Measurements from ENCODE around the gene SRL.

DNA sequence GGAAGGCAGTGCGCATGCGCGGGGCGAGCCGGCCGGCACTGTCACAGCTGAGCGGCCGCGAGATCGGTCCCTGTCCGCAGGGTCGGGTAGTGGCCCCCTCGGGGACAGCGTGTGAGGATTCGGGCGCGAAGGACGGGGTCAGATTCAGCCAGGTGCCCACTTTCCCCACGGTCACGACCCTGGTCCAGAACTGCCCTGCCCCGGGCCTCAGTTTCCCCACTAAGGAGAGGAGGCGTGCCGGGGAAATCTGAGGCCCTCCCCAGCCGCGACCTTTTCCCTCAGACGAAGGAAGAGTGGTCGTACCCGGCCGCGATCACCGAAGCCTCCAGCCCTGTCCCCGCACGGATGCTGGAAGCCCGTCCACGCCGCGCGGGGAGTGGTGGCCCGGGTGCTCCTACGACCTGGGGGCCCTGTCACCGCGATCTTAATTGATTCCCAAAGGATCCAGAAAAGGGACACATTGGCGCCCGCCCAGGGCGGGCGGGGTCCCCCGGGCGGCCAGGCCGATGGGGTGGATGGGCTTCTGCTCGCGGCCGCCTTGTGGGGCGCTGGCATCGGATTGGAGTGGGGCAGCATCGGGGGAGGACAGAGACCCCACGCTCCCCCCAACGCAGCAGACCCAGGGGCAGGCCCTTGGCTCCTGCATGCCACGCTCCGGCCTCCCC is 57.7 kb downstream of the SRL start:
- no peak for TF ChIP-seq CTCF (IDR thresholded peaks at IDR 0.05)
- TF ChIP-seq REST (IDR thresholded peaks at IDR 0.05; ENCODE audit: low read depth, low read length), result no peak; the same call in 1 of the 2 replicates
- no peak for TF ChIP-seq ZBTB33 (IDR thresholded peaks at IDR 0.05; ENCODE audit: borderline replicate concordance, low read depth)
- no peak for TF ChIP-seq RFX5 (IDR thresholded peaks at IDR 0.05; ENCODE audit: low read length)
- no peak for TF ChIP-seq NFIC (IDR thresholded peaks at IDR 0.05; ENCODE audit: borderline replicate concordance)
- no peak for TF ChIP-seq GABPA (IDR thresholded peaks at IDR 0.05; ENCODE audit: low read depth)
